Activated CD4-positive, alpha-beta T cell treated with anti-CD3 and anti-CD28 coated beads for 48 hours (primary cell): ENCODE measurements around the gene JDP2.

Source experiments
- DNase-seq: peaks from one replicate; pipeline ENCODE4 v3.0.0-alpha.2; 2020

Gene JDP2

GRCh38 chr14:75520852-75521251 is 93.0 kb downstream of the JDP2 start:
- no peak for DNase-seq

- DNase-seq = no peak
These were observed 93.8 kb downstream of the JDP2 start for GRCh38 chr14:75521415-75522199.

- peak; percentile 80 for DNase-seq
These were observed 94.6 kb downstream of the JDP2 start, which contains the start of gene BATF for GRCh38 chr14:75522224-75522982. Gene BATF (plus strand): TSS chr14:75522469. CDS start chr14:75522683, 214 bp downstream.

GRCh38 chr14:75522983-75523318 is 95.1 kb downstream of the JDP2 start:
- DNase-seq = no peak
